DOHH2 (cell line): ENCODE data around the gene SCG5.

Experiments
- CTCF ChIP-seq: fragments of 200-600 bp; sonication (generic); IDR thresholded peaks from one replicate; pipeline ENCODE4 v1.5.1; 2014; ENCODE audit warnings: antibody characterized with exemption, mild to moderate bottlenecking, low read depth, low read length; ENCODE audit not compliant: poor library complexity, severe bottlenecking
- EZH2phosphoT487 ChIP-seq: fragments of 200-600 bp; sonication (generic); IDR thresholded peaks from 2 replicates; pipeline ENCODE4 v1.6.1; 2017; ENCODE audit warnings: borderline replicate concordance, mild to moderate bottlenecking, antibody characterized with exemption, low read length, moderate library complexity, mixed read lengths

- no peak for TF ChIP-seq CTCF
- no peak for TF ChIP-seq EZH2phosphoT487
Measured at GRCh38 chr15:32735989-32736700, 94.6 kb downstream of the SCG5 start.
